Upper lobe of right lung (tissue), 1 donor: Measurements from ENCODE around the gene GNAT2. TPM values are rescaled to one million over a fixed set of nuclear protein-coding genes. Genes with fewer than 3 reads are reported as not detected.

Experiments
- ATAC-seq: fragments of 200-7000 bp; cut with Tn5 transposase; one replicate; pipeline ENCODE4 v1.9.1; 2020; ENCODE audit warnings: mild to moderate bottlenecking, moderate library complexity
- DNase-seq: peaks from one replicate; pipeline ENCODE4 v3.0.0-alpha.2; 2020
- H3K27ac ChIP-seq: fragments of 200-600 bp; one replicate; pipeline ENCODE4 v1.8.0; 2022
- H3K27me3 ChIP-seq: fragments of 200-600 bp; one replicate; pipeline ENCODE4 v1.8.0; 2022; ENCODE audit warnings: mild to moderate bottlenecking
- H3K36me3 ChIP-seq: fragments of 200-600 bp; one replicate; pipeline ENCODE4 v1.8.0; 2022
- H3K4me1 ChIP-seq: fragments of 200-600 bp; one replicate; pipeline ENCODE4 v1.8.0; 2022
- H3K4me3 ChIP-seq: fragments of 200-600 bp; one replicate; pipeline ENCODE4 v1.8.0; 2022; ENCODE audit warnings: mild to moderate bottlenecking
- H3K9me3 ChIP-seq: fragments of 200-600 bp; one replicate; pipeline ENCODE4 v1.8.0; 2022
- intact Hi-C: fragments of 100-400 bp; cut with DNase I; formaldehyde crosslinking; loops from one replicate; pipeline ENCODE4 v1.11.0; 2022
- total RNA-seq: library from RNA; stranded (reverse); fragmentation: NEBNext Ultra II Directional; extraction: Animal tissue kit (Norgen Biotek cat#: 25700); gene quantifications from one replicate; pipeline ENCODE4 v1.2.1, GENCODE V29; 2021
- TF ChIP-seq, protein P1 (sequence below): fragments of 200-600 bp; IDR thresholded peaks from one replicate; pipeline ENCODE4 v1.8.0; 2022; ENCODE audit warnings: antibody characterized with exemption
- donor health status: DM: no; HTN: yes; CAD: no; lungs with severe emphysema.

GNAT2 gene
- total RNA-seq, 1 donor from 2014 or later: not detected

DNA sequence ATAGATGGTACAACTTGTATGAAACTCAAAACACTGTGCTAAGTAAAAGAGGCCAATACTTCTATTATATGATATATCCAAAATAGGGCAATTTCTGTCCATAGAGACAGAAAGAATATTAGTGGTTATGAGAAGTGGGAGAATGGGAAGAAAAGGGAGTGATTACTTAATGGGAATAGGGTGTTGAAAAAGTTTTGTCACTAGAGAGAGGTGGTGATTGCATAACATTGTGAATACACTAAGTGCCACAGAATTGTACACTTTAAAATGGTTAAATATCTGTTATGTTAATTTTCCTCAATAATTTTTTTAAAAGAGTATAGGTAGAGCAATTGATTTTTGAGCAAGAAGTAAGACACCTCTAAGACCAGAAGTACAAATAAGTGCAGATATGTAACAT, 29.7 kb downstream of the GNAT2 start:
- no peaks in the 10 kb centered on the region for H3K9me3 ChIP-seq
- H3K4me1 ChIP-seq: no peaks in the 10 kb centered on the region
- peaks cover 87% of the 10 kb centered on the region for H3K36me3 ChIP-seq
- H3K4me3 ChIP-seq: no peak overlapping the region
- no peaks in the 10 kb centered on the region for H3K27me3 ChIP-seq
- ATAC-seq (no peak), DNase-seq (no peak)
- TF ChIP-seq, protein P1, sequence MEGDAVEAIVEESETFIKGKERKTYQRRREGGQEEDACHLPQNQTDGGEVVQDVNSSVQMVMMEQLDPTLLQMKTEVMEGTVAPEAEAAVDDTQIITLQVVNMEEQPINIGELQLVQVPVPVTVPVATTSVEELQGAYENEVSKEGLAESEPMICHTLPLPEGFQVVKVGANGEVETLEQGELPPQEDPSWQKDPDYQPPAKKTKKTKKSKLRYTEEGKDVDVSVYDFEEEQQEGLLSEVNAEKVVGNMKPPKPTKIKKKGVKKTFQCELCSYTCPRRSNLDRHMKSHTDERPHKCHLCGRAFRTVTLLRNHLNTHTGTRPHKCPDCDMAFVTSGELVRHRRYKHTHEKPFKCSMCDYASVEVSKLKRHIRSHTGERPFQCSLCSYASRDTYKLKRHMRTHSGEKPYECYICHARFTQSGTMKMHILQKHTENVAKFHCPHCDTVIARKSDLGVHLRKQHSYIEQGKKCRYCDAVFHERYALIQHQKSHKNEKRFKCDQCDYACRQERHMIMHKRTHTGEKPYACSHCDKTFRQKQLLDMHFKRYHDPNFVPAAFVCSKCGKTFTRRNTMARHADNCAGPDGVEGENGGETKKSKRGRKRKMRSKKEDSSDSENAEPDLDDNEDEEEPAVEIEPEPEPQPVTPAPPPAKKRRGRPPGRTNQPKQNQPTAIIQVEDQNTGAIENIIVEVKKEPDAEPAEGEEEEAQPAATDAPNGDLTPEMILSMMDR: no peak
- intact Hi-C loops: no loop called here
- H3K27ac ChIP-seq: no peak overlapping the region

DNA sequence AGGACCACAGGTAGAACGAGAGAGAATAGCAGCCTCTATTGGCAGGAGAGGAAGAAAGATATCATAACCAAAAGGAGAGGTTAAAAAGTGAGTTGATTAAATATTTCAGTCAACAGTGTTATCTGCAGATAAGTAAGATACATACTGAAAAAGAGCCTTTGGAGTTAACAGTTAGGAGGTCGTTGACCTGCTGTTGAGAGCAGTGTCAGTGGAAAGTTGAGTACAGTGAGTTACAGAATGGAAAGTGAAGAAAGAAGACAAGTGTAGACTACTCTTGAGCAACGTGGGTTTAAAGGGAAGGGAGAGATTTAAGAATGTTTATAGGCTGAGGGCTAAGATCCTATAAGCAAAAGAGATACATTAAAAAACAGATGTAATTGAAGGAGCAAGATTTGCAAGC, 30.2 kb downstream of the GNAT2 start:
- Histone ChIP-seq H3K9me3 (no peaks in the 10 kb centered on the region), H3K27me3 (no peaks in the 10 kb centered on the region), H3K4me3 (no peak overlapping the region), H3K27ac (no peak overlapping the region), H3K36me3 (peaks cover 89% of the 10 kb centered on the region), H3K4me1 (no peaks in the 10 kb centered on the region)
- TF ChIP-seq, protein P1: no peak
- ATAC-seq: no peak
- DNase-seq: no peak
- intact Hi-C loops: no loop called here

DNA sequence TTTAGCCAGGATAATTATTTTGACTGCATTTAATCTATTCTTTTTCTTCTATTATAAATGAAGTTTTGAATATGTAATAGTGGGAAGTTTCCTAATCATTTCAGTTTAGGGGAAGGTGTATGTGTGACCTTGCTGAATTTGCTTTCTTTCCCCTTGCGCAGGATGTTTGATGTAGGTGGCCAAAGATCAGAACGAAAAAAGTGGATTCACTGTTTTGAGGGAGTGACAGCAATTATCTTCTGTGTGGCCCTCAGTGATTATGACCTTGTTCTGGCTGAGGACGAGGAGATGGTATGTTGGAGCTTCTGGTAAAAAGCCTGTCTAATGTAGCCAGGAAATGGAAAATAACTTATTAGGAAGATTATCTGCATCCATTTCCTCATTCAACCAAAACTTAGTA, 33.4 kb downstream of the GNAT2 start:
- Histone ChIP-seq H3K36me3 (peaks cover 95% of the 10 kb centered on the region), H3K4me1 (no peaks in the 10 kb centered on the region), H3K9me3 (no peaks in the 10 kb centered on the region), H3K27me3 (no peaks in the 10 kb centered on the region), H3K4me3 (no peak overlapping the region), H3K27ac (no peak overlapping the region)
- ATAC-seq (no peak), DNase-seq (no peak)
- intact Hi-C loops: no loop called here
- TF ChIP-seq, protein P1: no peak

DNA sequence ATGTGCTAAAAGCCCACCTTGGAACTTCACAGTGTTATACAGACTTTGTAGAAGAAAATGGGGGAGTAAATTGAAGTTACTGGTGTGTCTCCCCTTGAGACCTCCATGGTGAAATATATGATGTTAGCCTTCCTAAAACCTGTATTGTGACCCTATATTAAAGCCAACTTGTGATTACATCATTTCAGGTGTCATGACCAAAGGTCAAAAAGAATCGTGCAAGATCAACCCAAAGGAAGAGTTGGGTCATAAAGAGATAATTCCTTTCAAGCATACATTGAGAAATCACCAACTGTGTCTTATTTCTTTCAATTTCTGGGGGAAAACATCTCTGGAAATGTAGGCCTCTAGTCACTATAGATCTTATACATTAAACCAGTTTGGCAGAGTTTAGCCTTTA, 34.6 kb downstream of the GNAT2 start:
- H3K36me3 ChIP-seq: peaks cover 97% of the 10 kb centered on the region
- H3K4me1 ChIP-seq: no peaks in the 10 kb centered on the region
- no peaks in the 10 kb centered on the region for H3K27me3 ChIP-seq
- intact Hi-C loops: no loop called here
- TF ChIP-seq, protein P1: no peak
- DNase-seq: no peak
- no peak for ATAC-seq
- no peaks in the 10 kb centered on the region for H3K9me3 ChIP-seq
- no peak overlapping the region for H3K27ac ChIP-seq
- H3K4me3 ChIP-seq: no peak overlapping the region

DNA sequence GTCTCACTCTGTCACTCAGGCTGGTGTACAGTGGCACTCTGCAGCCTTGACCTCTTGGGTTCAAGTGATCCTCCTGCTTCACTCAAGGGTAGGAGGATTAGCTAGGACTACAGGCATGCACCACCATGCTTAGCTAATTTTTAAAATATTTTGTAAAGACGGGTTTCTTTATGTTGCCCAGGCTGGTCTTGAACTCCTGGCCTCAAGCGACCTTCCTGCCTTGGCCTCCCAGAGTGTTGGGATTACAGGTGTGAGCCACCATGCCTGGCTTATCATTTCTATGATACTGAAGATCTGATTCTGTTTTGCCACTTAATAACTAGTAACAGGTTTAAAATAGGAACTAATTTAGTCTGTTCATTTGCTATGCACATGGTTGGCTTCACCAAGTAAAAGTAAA, 37.4 kb downstream of the GNAT2 start:
- TF ChIP-seq, protein P1: no peak
- Histone ChIP-seq H3K4me1 (no peaks in the 10 kb centered on the region), H3K9me3 (no peaks in the 10 kb centered on the region), H3K36me3 (peaks cover 96% of the 10 kb centered on the region), H3K4me3 (no peak overlapping the region), H3K27ac (no peak overlapping the region), H3K27me3 (no peaks in the 10 kb centered on the region)
- ATAC-seq: no peak
- intact Hi-C loops: no loop called here
- no peak for DNase-seq

DNA sequence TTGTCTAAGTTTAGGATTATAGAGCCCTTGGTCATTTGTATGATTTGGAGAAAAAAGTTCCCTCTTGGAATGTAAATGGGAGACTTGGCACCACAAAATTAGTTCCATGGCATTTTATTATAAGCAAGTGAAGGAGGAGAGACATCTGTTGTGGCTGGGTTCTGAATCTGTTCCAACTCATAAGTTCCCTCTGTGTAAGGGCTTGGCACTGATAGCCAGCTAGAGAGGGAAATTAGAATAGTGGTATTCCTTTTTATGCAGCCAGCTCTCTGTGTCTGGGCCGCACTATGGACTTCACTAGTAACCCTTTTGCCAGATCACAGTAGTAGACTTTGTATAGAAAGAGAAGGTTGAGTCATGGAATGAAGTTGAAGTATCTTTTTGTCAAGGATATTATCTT, 39.9 kb downstream of the GNAT2 start:
- DNase-seq (no peak), ATAC-seq (no peak)
- intact Hi-C loops: no loop called here
- Histone ChIP-seq H3K9me3 (no peaks in the 10 kb centered on the region), H3K4me3 (no peak overlapping the region), H3K4me1 (peaks cover 6% of the 10 kb centered on the region), H3K27me3 (no peaks in the 10 kb centered on the region), H3K36me3 (peaks cover 87% of the 10 kb centered on the region), H3K27ac (no peak overlapping the region)
- TF ChIP-seq, protein P1: no peak
